ENCODE results near the gene TAPT1.

Gene TAPT1

GRCh38 chr4:16110661-16111290 is 115.5 kb downstream of the TAPT1 start:
- no peak for DNase-seq (ENCODE audit: low read depth in 2 of 3, low spot score in 1 of 3)
